Thyroid gland (tissue), 4 donors: ENCODE data around the gene FRMD4A. TPM values are rescaled to one million over a fixed set of nuclear protein-coding genes. Genes with fewer than 3 reads are reported as not detected.

ENCODE experiments used
- DNase-seq, 2 donors: peaks; one replicate each; pipeline ENCODE4 v3.0.0-alpha.2; 2019
- H3K27ac ChIP-seq, 3 donors: fragments of 200-600 bp; sonication (generic); 1 replicate in 2 of 3; 2 replicates in 1 of 3; pipeline ENCODE4 v1.5.1; 2016 to 2019; ENCODE audit warnings: mild to moderate bottlenecking in 1 of 3, moderate library complexity in 1 of 3
- H3K27me3 ChIP-seq: fragments of 200-600 bp; sonication (generic); one replicate; pipeline ENCODE4 v1.5.1; 2019
- H3K36me3 ChIP-seq, 2 donors: fragments of 200-600 bp; sonication (generic); one replicate each; pipeline ENCODE4 v1.5.1; 2016 to 2019
- H3K4me1 ChIP-seq, 2 donors: fragments of 200-600 bp; sonication (generic); one replicate each; pipeline ENCODE4 v1.5.1; 2017 to 2019
- H3K4me3 ChIP-seq, 3 donors: fragments of 200-600 bp; sonication (generic); replicated peaks in 1 of 3; 1 replicate in 2 of 3; 2 replicates in 1 of 3; pipeline ENCODE4 v1.5.1; 2016; ENCODE audit warnings: mild to moderate bottlenecking in 1 of 3
- H3K9me3 ChIP-seq: fragments of 200-600 bp; sonication (generic); one replicate; pipeline ENCODE4 v1.5.1; 2017
- POLR2A ChIP-seq, 2 donors: fragments of 450-650 bp; IDR thresholded peaks; one replicate each; pipeline ENCODE4 v1.6.1; 2017; ENCODE audit warnings: antibody characterized with exemption in 2 of 2, mild to moderate bottlenecking in 2 of 2, moderate library complexity in 1 of 2
- WGBS, 2 donors: methylation state at CpG; one replicate each; pipeline ENCODE4 v1.1.5; 2017; 5-methylcytosine and 5-hydroxymethylcytosine counted together
- intact Hi-C: fragments of 100-400 bp; cut with DNase I; formaldehyde crosslinking; loops from one replicate; pipeline ENCODE4 v1.15.1; 2023
- total RNA-seq, 4 donors: library from RNA; depleted of rRNA; stranded (reverse); fragments of >200 nt; gene quantifications; one replicate each; pipeline ENCODE4 v1.2.3, GENCODE V29; 2016
- TF ChIP-seq, protein P1 (sequence below), 6 experiments: fragments of 200-600 bp in 3 of 6; fragments of 450-650 bp in 3 of 6; sonication (generic) in 3 of 6; IDR thresholded peaks; one replicate each; pipeline ENCODE4 v1.5.1; 2016 to 2019; ENCODE audit warnings: antibody characterized with exemption in 6 of 6, mild to moderate bottlenecking in 2 of 6, inconsistent platforms in 1 of 6, moderate library complexity in 1 of 6

FRMD4A gene
- total RNA-seq, 4 donors from 2014 or later: 10.6 to 18.6 (median 16.3) TPM

DNA sequence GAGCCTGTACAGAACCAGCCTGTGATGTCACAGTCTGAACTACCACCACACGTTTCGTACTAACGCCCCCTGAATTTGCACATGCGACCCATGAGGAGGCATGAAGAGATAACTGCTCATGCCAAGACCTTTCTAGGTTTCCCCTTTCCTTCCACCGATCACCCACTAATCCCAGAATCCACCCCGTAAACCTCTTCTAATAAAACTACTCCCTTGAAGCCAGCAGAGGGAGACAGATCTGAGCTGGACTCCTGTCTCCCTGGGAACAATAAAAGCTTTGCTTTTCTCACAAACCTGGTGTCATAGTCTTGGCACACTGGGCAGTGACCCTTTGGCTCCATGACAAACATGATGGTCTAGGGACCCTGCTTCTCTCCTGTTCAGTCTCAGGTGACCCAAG lies 144.5 kb downstream of the FRMD4A start:
- TF ChIP-seq POLR2A (IDR thresholded peaks at IDR 0.05): no peak
- TF ChIP-seq, protein P1, sequence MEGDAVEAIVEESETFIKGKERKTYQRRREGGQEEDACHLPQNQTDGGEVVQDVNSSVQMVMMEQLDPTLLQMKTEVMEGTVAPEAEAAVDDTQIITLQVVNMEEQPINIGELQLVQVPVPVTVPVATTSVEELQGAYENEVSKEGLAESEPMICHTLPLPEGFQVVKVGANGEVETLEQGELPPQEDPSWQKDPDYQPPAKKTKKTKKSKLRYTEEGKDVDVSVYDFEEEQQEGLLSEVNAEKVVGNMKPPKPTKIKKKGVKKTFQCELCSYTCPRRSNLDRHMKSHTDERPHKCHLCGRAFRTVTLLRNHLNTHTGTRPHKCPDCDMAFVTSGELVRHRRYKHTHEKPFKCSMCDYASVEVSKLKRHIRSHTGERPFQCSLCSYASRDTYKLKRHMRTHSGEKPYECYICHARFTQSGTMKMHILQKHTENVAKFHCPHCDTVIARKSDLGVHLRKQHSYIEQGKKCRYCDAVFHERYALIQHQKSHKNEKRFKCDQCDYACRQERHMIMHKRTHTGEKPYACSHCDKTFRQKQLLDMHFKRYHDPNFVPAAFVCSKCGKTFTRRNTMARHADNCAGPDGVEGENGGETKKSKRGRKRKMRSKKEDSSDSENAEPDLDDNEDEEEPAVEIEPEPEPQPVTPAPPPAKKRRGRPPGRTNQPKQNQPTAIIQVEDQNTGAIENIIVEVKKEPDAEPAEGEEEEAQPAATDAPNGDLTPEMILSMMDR (IDR thresholded peaks at IDR 0.05): no peak
- Histone ChIP-seq H3K27me3 (no peaks in the 10 kb centered on the region), H3K27ac (no peak overlapping the region), H3K4me3 (no peak overlapping the region), H3K4me1 (no peaks in the 10 kb centered on the region), H3K9me3 (no peaks in the 10 kb centered on the region), H3K36me3 (no peaks in the 10 kb centered on the region)
- 84 to 90% methylated on average over 6 of the region's 6 CpGs for WGBS, 2 donors
- no peak for DNase-seq
- intact Hi-C loops: no loop called here

DNA sequence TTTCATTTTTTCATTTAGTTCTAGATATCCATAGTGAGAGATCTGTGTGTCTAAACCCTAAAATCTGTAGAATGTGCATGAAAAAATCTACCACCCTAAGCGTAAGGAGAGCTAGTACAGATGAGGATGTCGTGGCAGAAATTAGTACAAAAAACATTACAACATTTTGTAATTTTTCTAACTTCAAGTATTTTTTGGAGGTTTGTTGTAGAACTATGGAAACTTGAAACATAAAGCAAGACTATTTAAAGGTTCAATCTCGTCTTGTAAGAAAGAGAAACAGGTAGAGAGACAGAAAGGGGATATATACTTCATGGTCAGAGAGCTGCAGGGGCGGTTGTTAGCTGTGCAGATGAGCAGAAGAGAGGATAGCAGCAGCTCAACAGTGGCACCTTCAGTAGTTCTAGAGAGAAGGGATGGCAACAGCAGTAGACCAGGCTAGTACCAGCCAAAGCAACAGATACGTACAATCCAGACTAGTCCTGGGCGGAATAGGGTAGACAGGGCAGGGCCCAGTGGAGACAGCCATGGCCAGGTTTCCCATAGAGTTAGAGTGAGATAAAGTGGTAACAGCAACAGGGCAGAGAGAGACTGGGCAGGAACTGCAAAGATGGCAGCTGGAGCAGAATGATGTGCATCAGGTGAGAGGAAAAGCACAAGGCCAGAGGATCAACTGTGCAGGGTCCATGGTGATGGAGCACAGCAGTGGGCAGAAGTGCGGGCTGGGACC lies 145.2 kb downstream of the FRMD4A start:
- H3K27ac ChIP-seq: no peak overlapping the region
- no peak overlapping the region for H3K4me3 ChIP-seq
- H3K36me3 ChIP-seq: no peaks in the 10 kb centered on the region
- no peaks in the 10 kb centered on the region for H3K4me1 ChIP-seq
- no peaks in the 10 kb centered on the region for H3K9me3 ChIP-seq
- 58 to 76% methylated on average over 6 to 7 of the region's 7 CpGs for WGBS, 2 donors
- no peaks in the 10 kb centered on the region for H3K27me3 ChIP-seq
- DNase-seq: no peak
- no peak for TF ChIP-seq POLR2A (IDR thresholded peaks at IDR 0.05)
- TF ChIP-seq, protein P1 (IDR thresholded peaks at IDR 0.05): no peak
- intact Hi-C loops: no loop called here

DNA sequence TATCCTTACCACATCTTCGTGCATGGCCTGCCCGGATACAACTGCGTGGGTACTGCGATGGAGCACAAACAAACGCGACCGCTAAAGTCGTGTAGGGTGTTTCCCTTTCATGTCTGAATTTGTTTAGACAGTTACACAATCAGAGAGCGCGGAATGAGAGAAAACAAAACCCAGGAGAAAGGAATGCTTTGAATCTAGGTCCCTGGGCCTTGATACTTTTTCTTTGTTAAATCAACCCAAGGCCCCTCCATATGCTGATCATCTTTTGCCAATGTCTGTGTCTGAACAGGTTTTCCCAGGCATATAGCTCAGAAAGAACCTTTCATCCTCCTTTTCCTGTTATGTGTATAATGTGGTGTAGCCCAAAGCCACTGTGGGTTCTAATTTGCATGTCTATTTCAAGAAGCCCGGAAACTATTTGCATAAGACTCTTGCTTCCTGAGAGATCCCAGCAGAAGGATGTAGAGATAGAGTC lies 145.8 kb downstream of the FRMD4A start:
- H3K9me3 ChIP-seq: no peaks in the 10 kb centered on the region
- TF ChIP-seq, protein P1 (IDR thresholded peaks at IDR 0.05): no peak
- TF ChIP-seq POLR2A (IDR thresholded peaks at IDR 0.05): no peak
- no peaks in the 10 kb centered on the region for H3K27me3 ChIP-seq
- intact Hi-C loops: no loop called here
- no peaks in the 10 kb centered on the region for H3K4me1 ChIP-seq
- no peaks in the 10 kb centered on the region for H3K36me3 ChIP-seq
- DNase-seq: no peak
- no peak overlapping the region for H3K4me3 ChIP-seq
- 63 to 64% methylated on average over 11 of the region's 11 CpGs for whole genome bisulfite sequencing, 2 donors
- no peak overlapping the region for H3K27ac ChIP-seq

DNA sequence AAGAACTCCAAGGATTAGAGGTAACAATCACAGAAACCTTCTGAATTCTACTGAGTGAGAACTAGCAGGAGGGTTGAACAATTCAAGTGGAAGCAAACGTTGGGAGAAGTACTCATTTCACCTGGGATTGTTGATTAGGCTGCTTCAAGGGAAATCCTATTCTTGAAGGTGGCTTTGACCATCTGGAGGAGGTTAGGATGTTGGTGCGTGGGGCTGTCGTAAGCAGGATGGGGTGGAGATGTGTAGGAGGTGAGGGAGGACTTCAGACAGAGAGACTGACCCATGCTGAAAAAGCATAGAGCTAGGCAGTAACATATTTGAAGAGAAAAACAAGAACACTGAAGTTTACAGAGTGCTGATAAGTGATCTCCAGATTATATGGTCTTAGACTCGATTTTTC lies 147.9 kb downstream of the FRMD4A start:
- TF ChIP-seq, protein P1 (IDR thresholded peaks at IDR 0.05): no peak
- no peak for TF ChIP-seq POLR2A (IDR thresholded peaks at IDR 0.05)
- Histone ChIP-seq H3K9me3 (no peaks in the 10 kb centered on the region), H3K27me3 (no peaks in the 10 kb centered on the region), H3K36me3 (no peaks in the 10 kb centered on the region), H3K27ac (no peak overlapping the region), H3K4me3 (no peak overlapping the region), H3K4me1 (no peaks in the 10 kb centered on the region)
- no peak for DNase-seq
- 76 to 78% methylated on average over 4 of the region's 4 CpGs for WGBS, 2 donors
- intact Hi-C loops: no loop called here

DNA sequence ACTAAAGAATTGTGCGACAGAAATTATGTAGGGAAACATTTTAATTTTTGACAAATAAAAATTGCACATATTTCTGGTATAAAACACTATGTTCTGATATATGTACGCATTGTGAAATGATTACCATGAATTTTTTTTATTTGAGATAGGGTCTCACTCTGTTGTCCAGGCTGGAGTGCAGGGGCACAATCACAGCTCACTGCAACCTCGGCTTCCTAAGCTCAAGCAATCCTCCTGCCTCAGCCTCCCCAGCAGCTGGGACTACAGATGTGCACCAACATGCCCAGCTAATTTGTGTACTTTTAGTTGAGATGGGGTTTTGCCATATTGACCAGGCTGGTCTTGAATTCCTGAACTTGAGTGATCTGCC lies 149.2 kb downstream of the FRMD4A start:
- WGBS, 2 donors: 77 to 81% methylated on average over 3 of the region's 3 CpGs
- Histone ChIP-seq H3K9me3 (no peaks in the 10 kb centered on the region), H3K4me3 (no peak overlapping the region), H3K27me3 (no peaks in the 10 kb centered on the region), H3K4me1 (no peaks in the 10 kb centered on the region), H3K27ac (no peak overlapping the region), H3K36me3 (no peaks in the 10 kb centered on the region)
- intact Hi-C loops: no loop called here
- TF ChIP-seq, protein P1 (IDR thresholded peaks at IDR 0.05): no peak
- TF ChIP-seq POLR2A (IDR thresholded peaks at IDR 0.05): no peak
- no peak for DNase-seq
